NK-92 treated with Interleukin-12 subunit alpha and Interleukin-12 subunit beta, amount 100 ng/mL, for 24 hours (cell line): ENCODE data around the gene CHCHD10.

Source experiments
- DNase-seq: peaks from one replicate; lab custom pipeline; 2025; lab: John Stamatoyannopoulos, UW

CHCHD10 gene

DNA sequence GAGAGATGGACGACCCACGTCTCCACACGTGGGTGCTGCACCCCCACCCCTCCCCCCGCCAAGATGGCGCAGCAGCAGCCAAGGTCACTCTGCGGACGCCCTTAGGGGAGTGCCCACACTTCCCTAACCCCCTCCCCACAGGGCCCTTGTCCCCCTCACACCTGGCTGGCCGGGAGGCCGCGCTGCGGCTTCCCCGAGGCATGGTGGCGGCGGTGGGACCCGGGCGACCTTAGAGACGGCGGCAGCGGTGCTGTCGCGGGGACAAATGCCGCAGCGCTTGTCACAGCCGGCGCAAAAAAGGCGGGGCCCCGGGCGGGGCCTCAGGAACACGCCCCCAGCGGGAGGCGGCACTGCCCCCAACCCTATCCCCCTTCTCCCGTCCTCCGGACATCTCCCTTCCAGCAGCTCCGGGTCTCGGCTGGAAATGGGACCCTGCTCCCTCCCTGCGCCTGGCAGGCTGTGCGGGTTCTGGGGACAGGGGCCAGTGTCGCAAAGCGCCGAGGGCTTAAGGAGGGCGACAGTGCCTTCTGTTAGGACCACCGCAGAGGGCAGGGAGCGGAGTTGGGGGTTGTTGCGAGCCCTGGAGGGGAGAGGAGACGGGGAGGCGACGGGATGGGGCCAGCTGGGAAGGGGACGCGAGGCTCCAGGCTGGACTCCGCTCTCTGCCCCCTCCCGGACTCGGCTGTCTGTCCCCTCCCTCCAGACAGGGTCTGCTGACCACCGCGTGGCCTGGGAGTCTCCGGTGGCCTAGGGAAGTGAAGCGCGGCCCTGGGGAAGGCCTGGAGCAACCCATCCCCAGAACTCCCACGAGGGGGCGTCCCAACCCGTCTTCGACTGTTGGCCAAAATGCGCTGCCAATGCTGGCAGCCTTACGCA, at the start of gene CHCHD10:
Gene CHCHD10, minus strand, starts transcription at position 300 of the 876 bp plus-strand sequence. Its CDS starts 98 bp downstream, at position 202.
- peak; percentile 45 for DNase-seq

- no peak for DNase-seq
Observed at GRCh38 chr22:23817146-23817545, 49.4 kb upstream of the CHCHD10 start.

DNA sequence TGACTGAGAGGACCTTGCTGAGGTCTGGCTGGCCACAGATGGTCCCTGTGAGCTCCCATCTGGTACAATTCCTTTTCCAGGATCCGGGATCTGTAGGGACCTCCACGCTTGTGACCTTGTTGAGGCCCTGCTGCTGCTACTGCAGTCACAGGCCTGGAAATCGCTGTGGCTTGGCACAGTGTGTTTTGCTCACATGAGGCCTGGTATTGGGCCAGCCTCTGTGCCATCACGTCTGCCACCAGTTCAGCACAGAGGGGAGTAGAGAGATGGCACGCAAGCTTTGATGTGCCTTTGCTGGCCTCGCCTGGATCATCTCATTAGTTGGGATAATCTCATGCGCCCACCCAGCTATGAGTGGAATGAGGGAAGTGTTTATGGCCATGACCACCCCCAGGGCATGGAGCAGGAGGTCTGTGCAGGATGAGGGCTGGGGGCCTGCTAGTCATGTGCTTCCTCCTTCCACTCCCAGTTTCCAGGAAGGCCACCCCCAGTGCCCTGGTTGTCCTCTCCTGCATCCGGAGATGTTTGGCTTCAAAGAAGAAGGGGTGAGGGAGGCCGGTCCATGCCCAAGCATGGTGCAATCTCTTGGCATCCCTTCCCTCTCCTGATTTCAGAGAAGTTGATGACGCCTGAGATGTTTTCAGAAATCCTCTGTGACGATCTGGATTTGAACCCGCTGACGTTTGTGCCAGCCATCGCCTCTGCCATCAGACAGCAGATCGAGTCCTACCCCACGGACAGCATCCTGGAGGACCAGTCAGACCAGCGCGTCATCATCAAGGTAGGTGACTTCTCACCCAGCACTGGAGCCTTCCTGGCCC, 48.6 kb upstream of the CHCHD10 start:
- no peak for DNase-seq

GRCh38 chr22:23815541-23816155, 47.9 kb upstream of the CHCHD10 start:
- DNase-seq: no peak

DNA sequence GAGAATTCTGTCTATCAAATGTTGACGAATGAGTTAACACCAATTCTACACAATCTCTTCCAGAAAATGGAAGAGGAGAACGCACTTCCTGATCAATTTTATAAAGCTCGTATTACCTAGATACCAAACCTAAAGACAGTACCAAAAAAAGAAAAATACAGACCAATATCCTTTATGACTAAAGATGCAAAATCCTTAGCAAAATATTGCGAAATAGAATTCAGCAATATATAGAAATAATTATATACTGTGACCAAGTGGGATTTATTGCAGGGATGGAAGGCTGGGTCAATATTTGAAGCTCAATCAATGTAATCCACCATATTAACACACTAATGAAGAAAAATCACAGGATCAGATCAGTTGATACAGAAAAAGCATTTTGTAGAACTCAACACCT, 44.6 kb upstream of the CHCHD10 start:
- DNase-seq: no peak

GRCh38 chr22:23806837-23807236, 39.1 kb upstream of the CHCHD10 start:
- no peak for DNase-seq

GRCh38 chr22:23804781-23805291, 37.1 kb upstream of the CHCHD10 start:
- DNase-seq: no peak

- no peak for DNase-seq
Observed at GRCh38 chr22:23803001-23803819, 35.4 kb upstream of the CHCHD10 start.

GRCh38 chr22:23801886-23802377, 34.2 kb upstream of the CHCHD10 start:
- DNase-seq: no peak

DNA sequence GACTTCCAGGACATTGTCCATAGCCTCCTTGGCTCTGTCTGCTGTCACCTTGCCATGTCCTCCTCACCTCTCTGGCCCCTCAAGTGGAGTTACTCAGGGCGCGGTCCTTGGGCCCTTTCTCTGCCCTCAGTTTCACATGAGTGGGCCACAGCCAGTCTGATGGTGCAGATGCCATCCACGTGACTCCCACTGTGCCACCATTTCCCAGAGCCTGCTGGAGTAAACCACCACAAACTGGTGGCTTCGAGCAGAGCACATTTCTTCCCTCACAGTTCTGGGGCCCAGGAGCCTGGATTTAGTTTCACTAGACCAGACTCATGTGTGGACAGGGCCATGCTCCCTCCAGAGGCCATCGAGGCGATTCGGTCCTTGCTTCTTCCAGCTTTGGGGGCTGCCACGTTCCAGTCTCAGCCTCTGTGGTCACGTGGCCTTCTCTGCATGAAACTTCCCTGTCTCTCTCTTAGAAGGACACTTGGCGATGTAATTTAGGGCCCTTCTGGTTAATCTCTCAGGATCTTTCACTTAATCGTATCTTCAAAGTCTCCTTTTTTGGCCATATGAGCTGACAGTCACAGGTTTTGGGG, 33.6 kb upstream of the CHCHD10 start:
- no peak for DNase-seq

DNA sequence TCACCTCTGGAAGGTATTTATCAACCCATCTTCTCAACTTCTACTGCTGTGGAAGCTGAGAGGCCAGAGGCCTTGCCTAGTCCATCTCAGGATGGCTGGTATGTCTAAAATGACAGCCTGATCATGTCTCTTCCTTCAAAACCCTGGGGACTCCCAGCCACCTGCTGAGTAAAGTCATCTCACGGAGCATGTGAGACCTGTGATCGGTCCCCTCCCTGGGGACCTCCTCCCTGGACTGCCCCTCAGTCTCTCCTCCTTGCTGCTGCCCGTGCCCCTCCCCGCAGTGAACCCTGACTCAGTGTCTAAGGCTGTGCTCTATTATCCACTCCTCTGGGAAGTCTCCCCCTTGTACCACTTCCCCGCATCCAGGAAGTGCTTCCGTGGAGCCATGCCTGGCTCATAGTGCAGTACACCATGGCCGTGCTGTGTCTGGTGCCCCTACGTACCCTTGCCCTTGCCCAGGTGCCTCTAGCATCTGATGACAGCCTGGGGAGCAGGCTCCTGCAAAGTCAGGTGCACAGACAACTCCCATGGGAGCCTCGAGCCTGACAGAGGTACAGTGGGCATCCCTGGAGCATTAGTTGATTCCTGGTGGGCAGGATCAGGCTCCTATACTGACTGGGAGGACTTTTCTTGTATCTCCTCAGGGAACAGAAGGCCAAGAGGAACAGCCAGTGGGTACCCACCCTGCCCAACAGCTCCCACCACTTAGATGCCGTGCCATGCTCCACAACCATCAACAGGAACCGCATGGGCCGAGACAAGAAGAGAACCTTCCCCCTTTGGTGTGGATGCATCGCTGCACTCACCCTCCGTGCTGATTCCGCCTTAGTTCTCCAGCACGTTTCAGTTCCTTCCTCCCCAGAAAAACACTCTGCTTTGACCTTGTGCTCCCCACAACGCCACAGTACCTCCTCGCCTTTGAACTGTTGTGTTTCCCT, 32.8 kb upstream of the CHCHD10 start:
- no peak for DNase-seq

- no peak for DNase-seq
Observed at GRCh38 chr22:23796461-23796860, 28.7 kb upstream of the CHCHD10 start.

DNA sequence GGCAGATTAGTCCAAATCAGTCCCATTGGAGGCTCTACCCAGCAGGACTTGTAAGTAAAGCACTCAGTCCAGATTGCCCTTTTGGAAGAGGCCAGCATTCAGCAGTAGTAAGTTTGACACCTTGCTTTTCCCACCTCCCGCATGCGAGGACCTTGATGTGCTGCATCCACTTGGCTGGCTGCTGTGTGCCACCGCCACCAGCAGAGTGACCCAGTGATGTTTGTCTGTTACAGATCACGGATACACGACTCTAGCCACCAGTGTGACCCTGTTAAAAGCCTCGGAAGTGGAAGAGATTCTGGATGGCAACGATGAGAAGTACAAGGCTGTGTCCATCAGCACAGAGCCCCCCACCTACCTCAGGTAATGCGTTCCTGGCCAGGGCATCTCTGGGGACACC, 25.6 kb upstream of the CHCHD10 start:
- DNase-seq: no peak

DNA sequence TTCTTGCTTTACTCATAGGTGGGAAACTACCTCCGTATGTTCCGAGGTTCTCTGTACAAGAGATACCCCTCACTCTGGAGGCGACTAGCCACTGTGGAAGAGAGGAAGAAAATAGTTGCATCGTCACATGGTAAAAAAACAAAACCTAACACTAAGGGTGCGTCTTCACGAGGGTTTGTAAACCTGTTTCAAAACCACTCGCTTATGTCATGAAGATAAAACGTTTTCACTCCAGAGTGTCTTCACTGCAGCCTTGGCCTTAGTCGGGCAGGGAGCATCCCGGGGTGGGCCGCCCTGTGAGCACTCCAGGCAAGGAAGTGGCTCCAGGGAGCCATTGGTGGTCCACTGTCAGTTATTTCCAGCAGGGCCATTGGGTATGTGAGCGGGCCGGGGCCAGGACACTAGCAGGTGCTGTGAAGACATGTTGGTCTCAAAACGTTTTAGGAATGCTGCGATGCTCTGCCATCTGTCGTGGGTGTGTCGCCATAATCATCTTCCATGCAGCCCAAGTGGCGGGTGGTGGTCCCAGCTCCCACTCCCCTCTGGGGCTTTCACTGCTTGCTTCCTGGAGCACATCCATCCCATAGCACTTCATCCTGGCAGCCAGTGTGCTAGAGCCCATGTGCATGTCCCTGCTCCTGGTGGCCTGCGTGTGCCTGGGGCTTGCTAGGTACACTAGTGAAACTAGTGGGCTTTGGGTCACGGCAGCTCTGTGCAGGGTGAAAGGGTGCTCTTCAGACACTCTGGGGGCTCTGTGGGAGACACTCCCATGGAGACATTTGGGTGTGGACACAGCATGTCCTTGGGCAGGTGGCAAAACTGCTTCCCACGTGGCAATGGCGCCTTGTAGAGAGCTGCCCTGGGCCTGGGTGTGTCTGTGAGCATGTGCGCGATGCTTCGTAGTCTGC, 24.2 kb upstream of the CHCHD10 start:
- DNase-seq: no peak

DNA sequence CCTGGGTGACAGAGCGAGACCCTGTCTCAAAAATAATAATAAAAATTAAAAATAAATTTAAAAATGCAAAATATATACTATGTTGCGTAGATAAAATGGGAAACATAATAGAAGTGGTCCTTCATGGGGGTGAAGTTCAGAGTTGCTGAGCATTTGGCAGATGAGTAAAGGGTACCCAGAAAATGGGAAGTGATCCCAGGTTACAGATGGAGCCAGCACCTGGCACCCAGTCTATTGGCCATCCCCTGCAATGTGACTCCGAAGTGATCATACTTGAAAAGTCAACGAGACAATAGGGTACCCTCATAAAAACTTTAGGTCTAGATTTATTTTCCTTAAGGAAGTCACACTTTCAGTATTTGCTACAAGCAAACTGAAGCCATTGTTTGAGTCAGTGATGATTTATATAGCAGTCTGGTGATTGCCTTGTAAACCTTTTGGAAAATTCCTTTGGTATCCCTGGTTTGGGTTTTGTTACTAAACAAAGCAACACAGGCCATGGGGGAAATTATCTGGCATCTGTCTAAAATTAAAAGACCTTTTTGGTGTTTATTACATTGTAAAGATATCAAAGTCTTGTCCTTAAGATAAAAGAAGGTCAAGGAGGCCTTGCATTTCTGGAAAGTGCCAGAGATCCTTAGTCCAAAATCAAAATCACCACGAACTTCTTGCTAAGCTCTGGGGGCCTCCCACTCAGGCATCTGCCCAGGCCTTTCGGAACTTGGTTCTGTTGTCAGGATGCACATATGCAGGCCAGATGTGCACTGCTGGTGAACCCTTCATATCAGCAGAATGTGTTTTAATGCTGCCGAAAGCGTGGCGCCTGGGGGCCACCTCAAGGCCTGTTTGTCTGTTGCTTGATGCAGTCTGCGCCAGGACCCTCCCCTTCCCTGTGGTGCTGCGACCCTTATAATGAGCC, 23.3 kb upstream of the CHCHD10 start:
- no peak for DNase-seq

- no peak for DNase-seq
Observed at GRCh38 chr22:23789638-23790037, 21.9 kb upstream of the CHCHD10 start.

DNA sequence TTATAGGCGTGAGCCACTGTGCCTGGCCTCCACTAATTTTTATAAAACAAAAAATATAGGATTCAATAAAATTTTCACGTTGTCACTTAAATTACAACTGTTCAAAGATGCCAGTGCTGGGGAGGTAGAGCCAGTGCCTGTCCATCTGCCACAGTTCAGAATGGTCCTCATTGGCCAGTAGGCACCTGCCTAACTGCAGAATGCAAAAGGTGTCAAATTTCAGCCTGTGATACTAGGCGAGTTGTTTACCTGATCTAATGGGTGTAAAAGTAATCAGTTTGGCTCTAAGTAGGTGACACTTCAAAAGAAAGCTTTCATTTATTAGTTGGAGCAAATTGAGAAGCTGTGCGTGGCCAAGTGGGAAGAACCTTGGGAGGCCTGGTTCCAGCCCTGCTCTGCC, 21.3 kb upstream of the CHCHD10 start:
- no peak for DNase-seq

DNA sequence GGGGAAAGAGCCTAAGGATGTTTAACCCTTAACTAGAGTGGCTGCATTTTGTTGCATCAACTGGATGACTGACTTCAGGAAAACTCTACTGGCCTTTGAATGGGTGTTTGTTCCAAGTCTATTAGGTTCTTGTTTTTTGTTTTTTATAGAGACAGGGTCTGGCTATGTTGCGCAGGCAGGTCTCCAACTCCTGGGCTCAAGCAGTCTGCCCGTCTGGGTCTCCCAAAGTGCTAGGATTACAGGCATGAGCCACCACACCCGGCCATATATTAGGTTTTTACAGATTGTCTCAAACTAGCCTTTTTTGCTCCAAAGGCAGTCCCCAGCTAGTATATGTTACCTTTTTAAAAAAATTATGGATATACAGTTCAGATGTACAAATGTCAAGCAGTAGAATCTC, 20.1 kb upstream of the CHCHD10 start:
- DNase-seq: no peak
